H9 (cell line): ENCODE data around the gene MYDGF. TPM values are rescaled to one million over a fixed set of nuclear protein-coding genes. Genes with fewer than 3 reads are reported as not detected.

Experiments
- DNase-seq: peaks from one replicate; pipeline ENCODE4 v3.0.0-alpha.2; 2017
- H2AFZ ChIP-seq: one replicate; pipeline ENCODE4 v1.6.1; 2013; ENCODE audit warnings: mild to moderate bottlenecking, low read length, control low read depth, moderate library complexity
- H2AK5ac ChIP-seq: 2 replicates; pipeline ENCODE4 v1.6.1; 2013; ENCODE audit warnings: low read length, control low read depth, mixed read lengths; ENCODE audit not compliant: insufficient read length
- H2BK120ac ChIP-seq: one replicate; pipeline ENCODE4 v1.6.1; 2013; ENCODE audit warnings: low read depth, mild to moderate bottlenecking, low read length, control low read depth, inconsistent platforms; ENCODE audit not compliant: poor library complexity, severe bottlenecking
- H2BK12ac ChIP-seq: 2 replicates; pipeline ENCODE4 v1.6.1; 2013; ENCODE audit warnings: low read length, control low read depth, mixed read lengths, low read depth; ENCODE audit not compliant: insufficient read length
- H2BK15ac ChIP-seq: 2 replicates; pipeline ENCODE4 v1.6.1; 2013; ENCODE audit warnings: low read depth, low read length, control low read depth
- H2BK20ac ChIP-seq: one replicate; pipeline ENCODE4 v1.6.1; 2013; ENCODE audit warnings: low read depth, mild to moderate bottlenecking, low read length, control low read depth, inconsistent platforms; ENCODE audit not compliant: poor library complexity, severe bottlenecking
- H2BK5ac ChIP-seq: 2 replicates; pipeline ENCODE4 v1.6.1; 2013; ENCODE audit warnings: low read length, control low read depth, mixed read lengths; ENCODE audit not compliant: insufficient read length
- H3K14ac ChIP-seq: 2 replicates; pipeline ENCODE4 v1.6.1; 2013; ENCODE audit warnings: low read length, control low read depth; ENCODE audit not compliant: insufficient read depth
- H3K18ac ChIP-seq: 2 replicates; pipeline ENCODE4 v1.6.1; 2013; ENCODE audit warnings: low read depth, mild to moderate bottlenecking, mixed read lengths, low read length, control low read depth; ENCODE audit not compliant: insufficient read length
- H3K23ac ChIP-seq: 2 replicates; pipeline ENCODE4 v1.6.1; 2013; ENCODE audit warnings: low read length, control low read depth, mixed read lengths, low read depth; ENCODE audit not compliant: insufficient read length
- H3K23me2 ChIP-seq: 2 replicates; pipeline ENCODE4 v1.6.1; 2013; ENCODE audit warnings: low read depth, mild to moderate bottlenecking, mixed read lengths, low read length, control low read depth; ENCODE audit not compliant: insufficient read length, poor library complexity, severe bottlenecking
- H3K27ac ChIP-seq: 2 replicates; pipeline ENCODE4 v1.5.1; 2013; ENCODE audit warnings: low read length, control low read depth, mixed read lengths, low read depth; ENCODE audit not compliant: insufficient read length
- H3K27me3 ChIP-seq: 2 replicates; pipeline ENCODE4 v1.6.1; 2013; ENCODE audit warnings: low read length, control low read depth, inconsistent platforms; ENCODE audit not compliant: insufficient read depth
- H3K4ac ChIP-seq: 2 replicates; pipeline ENCODE4 v1.6.1; 2013; ENCODE audit warnings: low read depth, mild to moderate bottlenecking, control low read depth, inconsistent platforms, low read length, moderate library complexity
- H3K4me1 ChIP-seq: 2 replicates; pipeline ENCODE4 v1.6.1; 2013; ENCODE audit warnings: low read length, control low read depth, inconsistent platforms; ENCODE audit not compliant: insufficient read depth
- H3K4me2 ChIP-seq: 2 replicates; pipeline ENCODE4 v1.6.1; 2013; ENCODE audit warnings: low read length, control low read depth, mixed read lengths; ENCODE audit not compliant: insufficient read length, insufficient read depth
- H3K56ac ChIP-seq: 2 replicates; pipeline ENCODE4 v1.6.1; 2013; ENCODE audit warnings: low read depth, mild to moderate bottlenecking, mixed read lengths, low read length, control low read depth; ENCODE audit not compliant: insufficient read length
- H3K79me1 ChIP-seq: 2 replicates; pipeline ENCODE4 v1.6.1; 2013; ENCODE audit warnings: low read depth, mild to moderate bottlenecking, moderate library complexity, low read length, control low read depth, inconsistent platforms; ENCODE audit not compliant: insufficient read depth, poor library complexity, severe bottlenecking
- H3K79me2 ChIP-seq: 2 replicates; pipeline ENCODE4 v1.6.1; 2013; ENCODE audit warnings: low read length, control low read depth, inconsistent platforms; ENCODE audit not compliant: insufficient read depth
- H3K9ac ChIP-seq: 2 replicates; pipeline ENCODE4 v1.6.1; 2013; ENCODE audit warnings: low read length, control low read depth, mixed read lengths; ENCODE audit not compliant: insufficient read length; ENCODE audit errors: extremely low read depth
- H3K9me3 ChIP-seq: one replicate; pipeline ENCODE4 v1.6.1; 2013; ENCODE audit warnings: low read depth, low read length, inconsistent platforms; ENCODE audit not compliant: control insufficient read depth
- H3T11ph ChIP-seq: one replicate; pipeline ENCODE4 v1.6.1; 2013; ENCODE audit warnings: mild to moderate bottlenecking, low read length, control low read depth, inconsistent platforms
- H4K20me1 ChIP-seq: one replicate; pipeline ENCODE4 v1.6.1; 2013; ENCODE audit not compliant: control insufficient read depth, insufficient read length, insufficient read depth
- H4K5ac ChIP-seq: 2 replicates; pipeline ENCODE4 v1.6.1; 2013; ENCODE audit warnings: low read depth, mild to moderate bottlenecking, mixed read lengths, low read length, control low read depth; ENCODE audit not compliant: insufficient read length
- H4K8ac ChIP-seq: replicated peaks from 2 replicates; pipeline ENCODE4 v1.6.1; 2013; ENCODE audit warnings: low read length, control low read depth, mixed read lengths, low read depth; ENCODE audit not compliant: insufficient read length
- H4K91ac ChIP-seq: 2 replicates; pipeline ENCODE4 v1.6.1; 2013; ENCODE audit warnings: low read depth, mild to moderate bottlenecking, moderate library complexity, mixed read lengths, low read length, control low read depth; ENCODE audit not compliant: insufficient read length
- H3K27ac Mint-ChIP-seq, 3 experiments: 2 replicates in 2 of 3; 3 replicates in 1 of 3; pipeline ENCODE4 v1.8.0; 2020 to 2021; ENCODE audit warnings: mixed read lengths in 3 of 3, mild to moderate bottlenecking in 1 of 3, moderate library complexity in 1 of 3
- H3K27me3 Mint-ChIP-seq: 2 replicates; pipeline ENCODE4 v1.8.0; 2021; ENCODE audit warnings: low read depth, mild to moderate bottlenecking, moderate library complexity, mixed read lengths
- H3K36me3 Mint-ChIP-seq, 3 experiments: 2 replicates in 2 of 3; 3 replicates in 1 of 3; pipeline ENCODE4 v1.8.0; 2020 to 2021; ENCODE audit warnings: low read depth in 3 of 3, mixed read lengths in 3 of 3; ENCODE audit not compliant: insufficient read depth in 1 of 3
- H3K4me1 Mint-ChIP-seq, 2 experiments: 2 replicates each; pipeline ENCODE4 v1.8.0; 2020; ENCODE audit warnings: mixed read lengths in 2 of 2
- H3K4me3 Mint-ChIP-seq, 2 experiments: 2 replicates in 1 of 2; 3 replicates in 1 of 2; pipeline ENCODE4 v1.8.0; 2020 to 2021; ENCODE audit warnings: mild to moderate bottlenecking in 2 of 2, mixed read lengths in 2 of 2, moderate library complexity in 1 of 2
- H3K9me3 Mint-ChIP-seq, 2 experiments: 2 replicates in 1 of 2; 3 replicates in 1 of 2; pipeline ENCODE4 v1.8.0; 2020; ENCODE audit warnings: mild to moderate bottlenecking in 2 of 2, mixed read lengths in 2 of 2, moderate library complexity in 1 of 2
- CTCF ChIP-seq: fragments of 200-600 bp; sonication (generic); conservative IDR thresholded peaks from 3 replicates; pipeline ENCODE4 v1.8.0; 2021; ENCODE audit warnings: antibody characterized with exemption, mild to moderate bottlenecking
- WGBS: extraction: QIAGEN DNeasy Blood & Tissue Kit; methylation state at CpG from one replicate; pipeline ENCODE4 v1.1.7; 2013; ENCODE audit warnings: missing lambda C conversion rate, low lambda C conversion rate, mixed read lengths; ENCODE audit not compliant: insufficient read length; ENCODE audit errors: extremely low coverage; 5-methylcytosine and 5-hydroxymethylcytosine counted together
- total RNA-seq: library from RNA; stranded (reverse); gene quantifications from 2 replicates; pipeline ENCODE4 v1.2.1, GENCODE V29; 2021

MYDGF gene
- total RNA-seq, 1 experiment from 2014 or later = 43.4 TPM

DNA sequence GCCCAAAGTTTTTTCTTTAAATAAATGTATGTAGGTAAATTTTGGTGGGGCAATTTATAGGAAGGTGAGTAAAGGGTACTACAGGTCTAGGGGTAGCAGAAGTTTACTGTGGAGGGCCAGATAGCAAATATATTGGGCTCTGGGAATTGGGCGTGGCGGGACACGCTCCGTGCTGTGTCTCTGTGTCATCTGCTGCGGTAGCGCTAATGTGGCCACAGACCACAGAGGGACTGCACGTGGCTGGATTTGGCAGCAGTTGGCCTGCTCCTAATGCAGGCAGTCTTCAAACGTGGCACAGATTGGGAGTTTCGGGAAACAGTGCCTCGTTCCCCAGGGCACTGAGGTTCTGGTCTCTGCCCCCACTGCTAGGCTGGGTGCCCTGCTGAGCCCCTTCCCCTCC is 16.6 kb upstream of the MYDGF start:
- Histone ChIP-seq H2BK20ac (no peak overlapping the region), H3K4me2 (no peak overlapping the region), H3K4me1 (no peaks in the 10 kb centered on the region), H2BK5ac (no peak overlapping the region), H2BK12ac (no peak overlapping the region), H3K18ac (no peak overlapping the region), H4K91ac (no peak overlapping the region), H2BK15ac (no peak overlapping the region), H2BK120ac (no peak overlapping the region), H3K23ac (no peak overlapping the region), H3K27me3 (no peaks in the 10 kb centered on the region), H3K9me3 (no peaks in the 10 kb centered on the region), H3K14ac (no peak overlapping the region), H3K27ac (no peak overlapping the region), H4K5ac (no peak overlapping the region), H3T11ph (no peak overlapping the region), H2AK5ac (no peak overlapping the region), H3K79me2 (no peaks in the 10 kb centered on the region), H3K9ac (no peak overlapping the region), H4K8ac (no peak overlapping the region), H3K79me1 (no peaks in the 10 kb centered on the region), H3K4ac (no peak overlapping the region), H3K56ac (no peak overlapping the region), H4K20me1 (no peaks in the 10 kb centered on the region), H2AFZ (no peak overlapping the region), H3K23me2 (no peaks in the 10 kb centered on the region)
- WGBS = no CpG with 5 or more reads among the region's 10 CpGs
- peaks cover 19 to 57% (median 21%) of the 10 kb centered on the region in 3 experiments for H3K36me3 Mint-ChIP-seq
- H3K27me3 Mint-ChIP-seq = no peaks in the 10 kb centered on the region
- DNase-seq = no peak
- H3K4me3 Mint-ChIP-seq = no peak overlapping the region; a peak in 1 of 5 replicates
- no peak for TF ChIP-seq CTCF
- H3K27ac Mint-ChIP-seq = no peak overlapping the region
- H3K9me3 Mint-ChIP-seq = no peaks in the 10 kb centered on the region
- no peaks in the 10 kb centered on the region for H3K4me1 Mint-ChIP-seq
